HCT116 (cell line): ENCODE data around the gene FURIN.

Experiments
- CTCF ChIP-seq, 3 experiments: fragments of 200-600 bp in 1 of 3; sonication (generic) in 1 of 3; IDR thresholded peaks in 2 of 3; conservative IDR thresholded peaks in 1 of 3; 2 replicates each; pipeline ENCODE4 v1.5.1; 2012 to 2017; ENCODE audit warnings: low read depth in 2 of 3, low read length in 2 of 3, antibody characterized with exemption in 1 of 3, borderline replicate concordance in 1 of 3, control low read depth in 1 of 3, mild to moderate bottlenecking in 1 of 3, mixed read lengths in 1 of 3, mixed run types in 1 of 3, moderate library complexity in 1 of 3; ENCODE audit not compliant: insufficient read depth in 1 of 3
- EZH2 ChIP-seq: fragments of 200-600 bp; sonication (generic); IDR thresholded peaks from 2 replicates; pipeline ENCODE4 v1.6.1; 2017; ENCODE audit warnings: antibody characterized with exemption, mixed run types
- EZH2phosphoT487 ChIP-seq: fragments of 200-600 bp; IDR thresholded peaks from 2 replicates; pipeline ENCODE4 v1.6.1; 2018; ENCODE audit warnings: antibody characterized with exemption, borderline replicate concordance
- JUND ChIP-seq: IDR thresholded peaks from 2 replicates; pipeline ENCODE4 v1.6.1; 2012
- POLR2A ChIP-seq: IDR thresholded peaks from 2 replicates; pipeline ENCODE4 v1.7.0; 2011; ENCODE audit warnings: borderline replicate concordance; ENCODE audit not compliant: insufficient read depth, insufficient read length; ENCODE audit errors: extremely low read depth
- SP1 ChIP-seq: IDR thresholded peaks from 2 replicates; pipeline ENCODE4 v1.6.1; 2012; ENCODE audit warnings: low read depth
- TCF7L2 ChIP-seq: IDR thresholded peaks from 2 replicates; pipeline ENCODE4 v1.7.0; 2011; ENCODE audit warnings: borderline replicate concordance, inconsistent platforms; ENCODE audit not compliant: insufficient read depth, insufficient read length; ENCODE audit errors: extremely low read depth
- YY1 ChIP-seq: IDR thresholded peaks from 2 replicates; pipeline ENCODE4 v1.6.1; 2011; ENCODE audit warnings: low read length, low read depth, moderate library complexity, mild to moderate bottlenecking; ENCODE audit not compliant: insufficient replicate concordance; ENCODE audit errors: extremely low read depth
- ZBTB33 ChIP-seq: IDR thresholded peaks from 2 replicates; pipeline ENCODE4 v1.6.1; 2011; ENCODE audit warnings: mild to moderate bottlenecking, low read length, moderate library complexity; ENCODE audit not compliant: insufficient replicate concordance; ENCODE audit errors: extremely low read depth
- ZNF274 ChIP-seq: fragments of 200-500 bp; sonication (Bioruptor generic); IDR thresholded peaks from 2 replicates; pipeline ENCODE4 v1.6.1; 2014; ENCODE audit warnings: mild to moderate bottlenecking, low read depth, low read length, inconsistent platforms

- no peak for TF ChIP-seq ZBTB33
- no peak for TF ChIP-seq POLR2A
- no peak for TF ChIP-seq CTCF (IDR thresholded peaks at IDR 0.05 in 2 of 3, conservative IDR thresholded peaks at IDR 0.05 in 1 of 3; ENCODE audit: borderline replicate concordance in 1 of 3, insufficient read depth in 1 of 3, low read depth in 2 of 3, low read length in 2 of 3)
- no peak for TF ChIP-seq ZNF274
- TF ChIP-seq TCF7L2: no peak
- TF ChIP-seq YY1: no peak
- no peak for TF ChIP-seq EZH2phosphoT487
- no peak for TF ChIP-seq JUND
- TF ChIP-seq EZH2: no peak
- TF ChIP-seq SP1: no peak
These were observed 2.8 kb downstream of the FURIN start for GRCh38 chr15:90871139-90871715.
